DND-41 (cell line): Measurements from ENCODE around the gene MAPK1.

ENCODE experiments used
- CTCF ChIP-seq: IDR thresholded peaks from 2 replicates; pipeline ENCODE4 v1.5.1; 2012; ENCODE audit warnings: borderline replicate concordance, low read length, moderate library complexity, mild to moderate bottlenecking; ENCODE audit not compliant: poor library complexity, severe bottlenecking; ENCODE audit errors: extremely low read depth
- EZH2 ChIP-seq: IDR thresholded peaks from 3 replicates; pipeline ENCODE4 v1.6.1; 2012; ENCODE audit warnings: borderline replicate concordance, low read depth, mild to moderate bottlenecking, moderate library complexity, low read length, inconsistent platforms; ENCODE audit not compliant: severe bottlenecking

- TF ChIP-seq CTCF (no peak), EZH2 (no peak)
These were observed 113.9 kb downstream of the MAPK1 start for GRCh38 chr22:21753374-21754111.
